DMS 273 (cell line): ENCODE measurements around the gene CAMK2A.

Source experiments
- DNase-seq: peaks from one replicate; lab custom pipeline; 2025; ENCODE audit not compliant: unreplicated experiment; lab: John Stamatoyannopoulos, UW

The CAMK2A gene

DNA sequence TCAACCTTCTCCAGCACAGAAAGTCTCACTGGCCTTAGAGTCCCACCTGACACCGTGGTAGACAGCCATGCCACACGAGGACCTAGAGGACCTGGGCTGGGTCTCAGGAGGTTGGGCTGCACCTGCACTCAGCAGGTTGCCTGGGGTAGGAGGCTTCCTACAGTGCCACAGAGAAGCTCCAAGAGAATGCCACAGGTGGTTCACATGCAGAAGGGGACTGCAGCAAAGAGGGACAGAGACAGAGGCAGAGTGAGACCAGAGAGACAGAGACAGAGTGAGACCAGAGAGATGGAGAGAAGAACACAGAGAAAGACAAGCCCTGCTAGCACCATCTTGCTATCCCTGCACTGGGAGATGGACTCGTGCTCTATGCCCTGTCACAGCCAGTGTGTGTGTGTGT, 5.7 kb downstream of the CAMK2A start:
- no peak for DNase-seq

DNA sequence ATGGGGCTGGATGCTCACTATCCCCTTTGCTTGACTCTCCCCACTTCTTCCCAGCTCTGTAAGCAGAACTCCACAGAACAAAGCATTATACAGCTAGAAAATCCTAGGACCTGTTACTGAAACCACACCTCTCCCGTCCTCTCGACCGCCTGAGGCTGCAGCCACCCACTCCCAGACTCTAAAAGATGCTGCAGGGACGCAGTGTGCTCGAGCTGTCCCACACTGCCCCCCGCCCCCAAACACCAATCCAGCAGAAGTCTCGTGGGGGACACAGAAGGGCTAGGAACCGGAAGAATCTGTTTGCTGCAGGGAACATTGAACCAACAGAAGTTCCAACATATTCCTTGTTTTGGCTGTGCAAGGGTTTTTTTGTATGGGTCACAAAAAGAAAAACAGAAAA, 7.6 kb downstream of the CAMK2A start:
- DNase-seq: no peak

GRCh38 chr5:150279330-150280020, 10.1 kb downstream of the CAMK2A start:
- DNase-seq: peak; percentile 33

DNA sequence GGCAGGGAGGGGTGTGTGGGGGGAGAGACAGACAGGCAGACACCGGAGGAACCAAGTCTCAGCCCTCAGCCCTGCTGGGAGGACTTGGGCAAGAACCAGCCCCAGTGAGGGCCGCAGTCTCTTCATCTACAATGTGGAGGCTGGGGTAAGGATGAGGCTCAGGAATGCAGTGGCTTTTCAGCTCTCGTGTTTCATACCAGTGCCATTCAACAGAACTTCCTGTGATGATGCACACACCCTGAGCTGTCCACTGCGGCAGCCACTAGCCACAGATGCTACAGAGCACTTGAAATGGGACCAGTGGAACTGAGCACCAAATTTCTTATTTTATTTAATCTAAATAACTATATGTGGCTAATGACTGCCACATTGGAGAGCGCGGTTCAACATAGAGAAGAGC, 10.7 kb downstream of the CAMK2A start:
- DNase-seq: no peak

DNA sequence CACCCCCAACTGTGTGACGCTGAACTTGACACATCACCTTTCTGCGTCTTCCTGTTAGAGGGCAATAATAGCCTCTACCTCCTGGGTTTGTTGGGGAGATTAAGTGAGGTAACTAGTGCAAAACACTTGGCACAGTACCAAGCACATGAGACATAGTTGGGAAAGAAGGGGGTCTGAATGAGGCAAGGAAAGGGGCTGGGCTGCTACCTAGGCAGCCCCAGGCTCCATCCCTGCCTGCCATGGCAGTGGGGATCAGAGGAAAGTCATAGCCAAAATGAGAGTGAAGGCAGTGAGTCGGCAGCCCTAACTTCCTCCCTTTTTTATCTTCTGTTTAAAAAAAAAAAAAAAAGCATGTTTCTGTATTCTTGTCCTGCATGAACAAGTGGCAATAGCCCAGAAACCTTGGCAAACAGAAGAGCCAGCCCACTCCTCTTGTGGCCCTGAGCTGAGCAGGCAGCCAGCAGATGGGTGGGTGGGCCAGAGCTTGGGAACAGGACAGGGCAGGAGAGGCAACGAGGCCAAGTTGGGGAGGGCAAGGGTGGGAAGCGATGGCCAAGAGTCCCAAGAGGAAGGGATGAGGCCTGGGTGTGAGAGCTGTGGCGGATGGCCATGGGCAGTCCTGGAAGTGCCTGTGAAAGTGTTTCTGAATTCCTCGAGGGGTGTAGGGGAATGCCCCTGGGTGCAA, 11.4 kb downstream of the CAMK2A start:
- DNase-seq: no peak

- DNase-seq: no peak
Observed at GRCh38 chr5:150277043-150277442, 12.5 kb downstream of the CAMK2A start.

DNA sequence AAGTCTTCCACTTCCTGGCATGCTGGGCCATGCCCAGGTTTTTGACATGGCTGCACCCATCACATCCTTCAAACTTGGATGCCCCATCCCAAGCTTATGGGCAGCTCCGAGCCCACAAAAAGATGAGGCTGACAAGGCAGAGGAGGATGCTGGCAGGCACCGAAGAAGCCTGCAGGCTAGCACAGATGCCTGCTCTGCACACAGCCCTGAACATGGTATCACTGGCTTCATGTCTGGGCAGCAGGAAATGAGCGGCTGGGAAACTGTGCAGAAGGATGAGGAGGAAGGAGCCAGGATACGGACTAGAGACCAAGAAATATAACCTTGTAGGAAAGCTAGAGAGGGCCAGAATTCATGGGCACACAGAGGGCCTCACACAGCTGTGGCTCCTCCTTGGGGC, 14.8 kb downstream of the CAMK2A start:
- no peak for DNase-seq

DNA sequence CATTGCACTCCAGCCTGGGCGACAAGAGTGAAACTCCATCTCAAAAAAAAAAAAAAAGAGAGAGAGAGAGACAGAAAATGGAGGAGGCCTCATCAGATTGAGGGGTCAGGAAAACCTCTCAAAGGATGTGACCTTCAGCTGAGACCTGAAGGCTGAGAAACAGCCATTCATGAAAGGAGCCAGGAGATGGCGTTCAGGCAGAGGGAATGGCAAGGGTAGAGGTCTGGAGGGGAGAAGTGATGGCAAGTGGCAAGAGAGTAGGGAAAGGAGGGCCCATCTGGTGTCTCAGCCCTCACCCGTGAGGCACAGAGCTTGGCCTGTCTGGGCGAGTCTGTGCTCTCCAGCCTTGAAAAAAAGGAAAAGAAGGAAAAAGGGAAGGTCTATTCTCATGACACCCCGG, 17.0 kb downstream of the CAMK2A start:
- DNase-seq: peak; percentile 94

- no peak for DNase-seq
Observed at GRCh38 chr5:150271923-150272322, 17.6 kb downstream of the CAMK2A start.

DNA sequence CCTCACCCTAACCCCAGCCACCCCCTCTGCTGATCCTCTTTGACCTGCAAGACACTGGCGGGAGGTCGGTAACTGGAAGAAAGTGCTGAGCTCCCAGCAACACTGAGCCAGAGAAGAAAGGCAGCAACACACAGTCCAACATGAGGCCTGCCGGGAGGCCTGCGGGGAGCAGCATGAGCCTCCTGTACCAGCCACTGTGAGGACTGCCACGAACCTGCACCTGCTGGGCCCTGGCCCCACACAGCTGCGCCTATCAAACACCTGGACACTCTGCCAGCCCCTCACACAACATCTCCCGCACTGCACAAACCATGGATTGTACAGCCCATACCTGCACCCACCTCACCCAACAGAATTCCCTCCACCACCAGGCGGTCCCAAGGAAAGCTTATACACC, 18.3 kb downstream of the CAMK2A start:
- no peak for DNase-seq

- no peak for DNase-seq
Observed at GRCh38 chr5:150270541-150271295, 18.9 kb downstream of the CAMK2A start.

DNA sequence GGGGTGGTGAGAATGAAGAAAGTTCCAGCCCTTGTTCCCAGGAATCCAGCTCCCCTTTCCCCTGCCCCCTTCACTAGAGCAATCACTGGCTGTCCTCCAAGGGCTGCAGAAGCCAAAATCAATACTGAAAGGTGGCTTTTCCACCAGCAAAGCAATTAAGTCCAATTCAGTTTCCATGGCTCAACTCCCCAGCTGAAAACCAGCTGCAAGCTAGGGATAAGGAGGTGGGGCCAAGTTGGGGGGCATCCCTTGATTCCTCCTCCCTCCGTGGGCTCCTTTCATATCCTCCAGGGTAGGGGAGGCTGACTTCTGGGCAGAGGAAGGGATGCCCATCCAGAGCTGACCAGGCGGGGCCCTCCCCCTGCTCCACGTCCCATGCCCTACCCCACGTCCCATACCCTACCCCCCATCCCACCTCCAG, 22.7 kb downstream of the CAMK2A start:
- no peak for DNase-seq

DNA sequence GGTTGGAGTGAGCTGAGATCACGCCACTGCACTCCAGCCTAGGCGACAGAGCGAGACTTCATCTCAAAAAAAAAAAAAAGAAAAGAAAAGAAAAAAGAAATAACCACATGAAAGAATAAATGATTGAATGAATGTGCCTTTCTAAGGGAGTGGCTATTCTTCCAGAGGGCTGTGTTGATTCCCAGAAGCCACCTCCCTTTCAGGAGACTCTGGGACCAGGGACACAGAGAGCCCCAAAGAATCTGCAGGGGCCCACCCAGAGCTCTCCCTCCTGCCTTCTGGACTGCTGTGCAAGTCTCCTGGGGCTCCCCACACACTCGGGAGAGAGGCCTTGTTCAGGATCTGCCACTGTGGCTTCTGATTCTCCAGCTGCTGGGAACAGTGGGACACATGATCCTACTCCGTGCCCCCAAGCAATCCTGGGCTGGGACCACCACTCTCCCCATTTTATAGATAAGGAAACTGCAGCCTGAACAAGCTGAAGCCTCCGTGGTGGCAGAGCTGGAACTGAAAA, 23.6 kb downstream of the CAMK2A start:
- no peak for DNase-seq

- DNase-seq: no peak
Observed at GRCh38 chr5:150264667-150265603, 24.6 kb downstream of the CAMK2A start.

DNA sequence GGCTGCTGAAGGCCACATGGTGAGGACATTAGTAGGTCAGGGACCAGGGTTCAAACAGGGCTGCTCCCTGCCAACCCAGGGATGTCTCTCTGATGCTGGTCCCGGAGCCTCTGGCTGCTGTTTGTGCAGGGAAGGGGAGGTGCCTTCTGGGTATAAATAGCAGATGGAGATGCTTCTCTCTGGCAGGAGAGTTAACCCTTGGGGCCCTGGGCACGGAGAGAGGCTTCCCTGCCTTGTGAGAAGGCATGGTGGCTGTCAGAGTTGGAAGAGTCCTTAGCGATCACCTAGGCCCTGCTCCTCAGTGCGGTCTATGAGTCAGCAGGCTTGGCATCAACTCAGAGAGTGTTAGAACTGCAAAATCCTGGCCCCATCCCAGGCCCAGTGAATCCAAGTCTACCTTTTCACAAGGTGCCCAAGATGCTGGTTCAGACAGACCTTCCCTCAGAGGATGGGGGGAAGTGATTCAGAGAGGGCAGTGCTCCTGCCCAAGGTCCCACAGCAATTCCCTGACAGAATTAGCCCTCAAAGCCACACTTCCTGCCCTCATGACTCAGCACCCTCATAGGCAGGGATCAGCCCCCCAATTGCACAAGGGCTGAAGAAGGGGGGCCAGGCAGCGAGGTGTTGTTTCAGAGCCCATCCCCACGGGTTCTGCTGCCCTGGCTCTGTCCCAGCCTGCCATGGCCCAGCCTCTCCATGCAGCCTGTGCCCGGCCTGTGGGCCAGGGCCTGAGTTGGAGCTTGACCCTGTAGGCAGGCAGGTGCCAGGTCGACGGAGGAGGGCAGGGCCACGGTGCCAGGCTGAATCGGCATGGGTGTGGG, 25.6 kb downstream of the CAMK2A start:
- peak; percentile 80 for DNase-seq

DNA sequence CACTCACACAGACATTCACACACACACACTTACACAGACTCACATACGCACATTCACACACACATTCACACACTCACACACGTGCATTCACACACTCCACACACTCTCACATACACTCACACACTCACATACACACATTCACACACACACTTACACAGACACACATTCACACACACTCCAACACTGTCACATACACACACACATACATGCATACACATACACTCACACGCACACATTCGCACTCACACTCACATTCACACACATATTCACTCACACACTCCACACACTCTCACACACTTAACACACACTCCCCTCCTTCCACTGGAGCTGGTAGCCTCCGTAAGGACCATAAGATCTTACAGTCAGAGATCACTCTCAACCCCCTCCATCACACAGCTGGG, 26.2 kb downstream of the CAMK2A start:
- DNase-seq: no peak

GRCh38 chr5:150262502-150262901, 27.1 kb downstream of the CAMK2A start:
- DNase-seq: no peak

- no peak for DNase-seq
Observed at GRCh38 chr5:150261231-150261630, 28.3 kb downstream of the CAMK2A start.

DNA sequence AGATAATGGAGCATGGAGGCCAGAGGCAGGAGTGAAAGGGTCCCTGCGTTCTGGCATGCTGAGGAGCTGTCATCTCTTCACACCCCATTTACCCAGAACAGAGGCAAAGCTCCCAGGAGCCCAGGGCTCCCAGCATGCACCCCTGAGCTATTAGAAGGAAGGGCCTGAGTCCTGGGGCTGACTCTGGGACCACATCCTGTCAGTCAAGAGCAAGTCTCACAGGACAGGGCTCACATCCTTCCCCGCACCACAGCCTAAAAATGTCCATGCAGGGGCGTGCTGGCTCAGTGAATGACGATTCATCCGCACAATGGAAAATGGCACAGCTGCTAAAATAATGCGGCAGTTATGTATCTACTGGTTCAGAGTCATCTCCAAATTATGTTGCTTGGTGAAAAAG, 31.4 kb downstream of the CAMK2A start:
- no peak for DNase-seq

- no peak for DNase-seq
Observed at GRCh38 chr5:150257424-150257823, 32.1 kb downstream of the CAMK2A start.
